ENCODE results near the gene UGT2A3. TPM values are rescaled to one million over a fixed set of nuclear protein-coding genes. Genes with fewer than 3 reads are reported as not detected.

UGT2A3 gene
- total RNA-seq: not detected
- long read RNA-seq: 0 reads

DNA sequence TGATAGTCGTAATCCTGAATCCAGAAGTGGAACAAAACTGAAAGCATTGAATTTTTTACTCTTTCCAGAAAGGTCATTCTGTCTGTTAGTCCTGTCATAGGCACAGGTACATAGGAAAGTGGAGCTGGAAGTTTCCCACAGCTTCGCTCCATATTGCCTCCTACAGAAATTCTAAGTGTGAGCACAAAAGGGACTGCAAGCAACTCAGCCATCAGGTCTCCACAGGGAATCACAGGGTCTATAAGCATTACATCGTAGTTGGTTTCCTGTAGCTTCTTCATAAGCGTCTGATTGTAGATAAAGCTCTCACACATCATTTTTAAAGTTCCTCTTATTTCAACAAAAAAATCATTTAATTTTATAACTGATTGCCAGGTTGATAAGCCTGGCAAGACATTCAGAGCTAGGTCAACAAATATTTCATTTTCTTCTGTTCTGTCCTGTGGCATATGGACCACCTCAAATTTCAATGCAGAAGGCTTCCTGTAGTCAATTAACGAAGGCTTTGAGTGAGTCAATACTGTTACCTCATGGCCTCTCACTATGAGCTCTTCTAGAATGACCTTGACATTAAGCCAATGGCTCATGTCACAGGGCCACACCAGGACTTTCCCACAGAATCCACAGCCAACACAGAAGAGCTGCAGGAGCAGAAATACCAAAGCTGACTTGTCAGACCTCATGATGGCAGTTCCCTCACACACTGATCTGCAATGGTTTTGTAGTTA, at the start of gene UGT2A3:
Gene UGT2A3 (minus strand): TSS at position 727 of the 728 bp plus-strand sequence. CDS start 44 bp downstream, at position 683.
- H3K27ac ChIP-seq: no peak within 1 kb of the TSS
- intact Hi-C loops (cut with DNase I): no loop called here
- no peaks in the 10 kb centered on the region for H3K27me3 ChIP-seq
- no peak for DNase-seq
- no peaks in the 10 kb centered on the region for H3K9me3 ChIP-seq
- TF ChIP-seq, protein P1, sequence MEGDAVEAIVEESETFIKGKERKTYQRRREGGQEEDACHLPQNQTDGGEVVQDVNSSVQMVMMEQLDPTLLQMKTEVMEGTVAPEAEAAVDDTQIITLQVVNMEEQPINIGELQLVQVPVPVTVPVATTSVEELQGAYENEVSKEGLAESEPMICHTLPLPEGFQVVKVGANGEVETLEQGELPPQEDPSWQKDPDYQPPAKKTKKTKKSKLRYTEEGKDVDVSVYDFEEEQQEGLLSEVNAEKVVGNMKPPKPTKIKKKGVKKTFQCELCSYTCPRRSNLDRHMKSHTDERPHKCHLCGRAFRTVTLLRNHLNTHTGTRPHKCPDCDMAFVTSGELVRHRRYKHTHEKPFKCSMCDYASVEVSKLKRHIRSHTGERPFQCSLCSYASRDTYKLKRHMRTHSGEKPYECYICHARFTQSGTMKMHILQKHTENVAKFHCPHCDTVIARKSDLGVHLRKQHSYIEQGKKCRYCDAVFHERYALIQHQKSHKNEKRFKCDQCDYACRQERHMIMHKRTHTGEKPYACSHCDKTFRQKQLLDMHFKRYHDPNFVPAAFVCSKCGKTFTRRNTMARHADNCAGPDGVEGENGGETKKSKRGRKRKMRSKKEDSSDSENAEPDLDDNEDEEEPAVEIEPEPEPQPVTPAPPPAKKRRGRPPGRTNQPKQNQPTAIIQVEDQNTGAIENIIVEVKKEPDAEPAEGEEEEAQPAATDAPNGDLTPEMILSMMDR (IDR thresholded peaks at IDR 0.05): no peak
- ATAC-seq: no peak
- H3K4me3 ChIP-seq: no peak within 1 kb of the TSS
- H3K36me3 ChIP-seq: no peaks in the 10 kb centered on the region
- H3K4me1 ChIP-seq: no peaks in the 10 kb centered on the region

GRCh38 chr4:68997040-68997439, 45.4 kb upstream of the UGT2A3 start:
- H3K4me3 ChIP-seq: no peak overlapping the region
- intact Hi-C loops (cut with DNase I): no loop called here
- H3K36me3 ChIP-seq: no peaks in the 10 kb centered on the region
- H3K4me1 ChIP-seq: no peaks in the 10 kb centered on the region
- TF ChIP-seq, protein P1 (IDR thresholded peaks at IDR 0.05): no peak
- DNase-seq (no peak), ATAC-seq (no peak)
- no peaks in the 10 kb centered on the region for H3K9me3 ChIP-seq
- H3K27me3 ChIP-seq: no peaks in the 10 kb centered on the region
- H3K27ac ChIP-seq: no peak overlapping the region

- TF ChIP-seq, protein P1 (IDR thresholded peaks at IDR 0.05): no peak
- Histone ChIP-seq H3K27ac (no peak overlapping the region), H3K4me3 (no peak overlapping the region), H3K9me3 (no peaks in the 10 kb centered on the region), H3K4me1 (no peaks in the 10 kb centered on the region), H3K36me3 (no peaks in the 10 kb centered on the region), H3K27me3 (no peaks in the 10 kb centered on the region)
- no peak for ATAC-seq
- DNase-seq: no peak
- intact Hi-C loops (cut with DNase I): no loop called here
These were observed 43.7 kb upstream of the UGT2A3 start for GRCh38 chr4:68995292-68995691.

DNA sequence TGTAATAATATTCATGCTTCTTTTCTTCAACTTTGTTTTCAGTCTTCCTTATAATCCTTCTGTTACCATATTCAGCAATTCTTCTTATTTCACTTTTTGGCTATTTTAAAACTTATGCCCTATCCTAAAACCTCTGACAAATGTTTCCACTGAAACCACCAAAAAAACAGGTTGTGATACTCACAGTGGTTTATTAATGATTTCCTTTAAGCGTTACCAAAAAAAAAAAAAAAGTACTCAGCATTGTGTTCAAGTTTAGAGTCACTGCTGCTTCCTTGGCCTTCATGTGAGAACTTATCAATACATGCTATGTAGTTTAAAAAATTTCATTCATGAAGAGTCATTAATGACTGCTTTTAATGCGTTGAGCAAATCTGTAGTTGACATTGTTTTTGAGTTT, 35.4 kb upstream of the UGT2A3 start:
- no peak for DNase-seq
- intact Hi-C loops (cut with DNase I): no loop called here
- Histone ChIP-seq H3K4me3 (no peak overlapping the region), H3K27ac (no peak overlapping the region), H3K9me3 (no peaks in the 10 kb centered on the region), H3K4me1 (no peaks in the 10 kb centered on the region), H3K36me3 (no peaks in the 10 kb centered on the region), H3K27me3 (no peaks in the 10 kb centered on the region)
- TF ChIP-seq, protein P1 (IDR thresholded peaks at IDR 0.05): no peak
- ATAC-seq: no peak

- DNase-seq (no peak), ATAC-seq (no peak)
- Histone ChIP-seq H3K27ac (no peak overlapping the region), H3K4me3 (no peak overlapping the region), H3K36me3 (no peaks in the 10 kb centered on the region), H3K4me1 (no peaks in the 10 kb centered on the region), H3K9me3 (no peaks in the 10 kb centered on the region), H3K27me3 (no peaks in the 10 kb centered on the region)
- TF ChIP-seq, protein P1 (IDR thresholded peaks at IDR 0.05): no peak
- intact Hi-C loops (cut with DNase I): no loop called here
These were observed 33.8 kb upstream of the UGT2A3 start for GRCh38 chr4:68985442-68985841.

Data from upper lobe of right lung (tissue), 1 donor.